Astrocyte (in vitro differentiated cells and primary cell): Measurements from ENCODE around the gene RCAN3.

Experiments
- EZH2 ChIP-seq: IDR thresholded peaks from 2 replicates; pipeline ENCODE4 v1.6.1; 2012; ENCODE audit warnings: mild to moderate bottlenecking, low read length, inconsistent platforms; ENCODE audit not compliant: insufficient read depth
- TF ChIP-seq, protein P1 (sequence below): IDR thresholded peaks from 2 replicates; pipeline ENCODE4 v1.5.1; 2011; ENCODE audit warnings: low read depth, mild to moderate bottlenecking, inconsistent platforms, low read length, moderate library complexity; ENCODE audit not compliant: insufficient read depth

DNA sequence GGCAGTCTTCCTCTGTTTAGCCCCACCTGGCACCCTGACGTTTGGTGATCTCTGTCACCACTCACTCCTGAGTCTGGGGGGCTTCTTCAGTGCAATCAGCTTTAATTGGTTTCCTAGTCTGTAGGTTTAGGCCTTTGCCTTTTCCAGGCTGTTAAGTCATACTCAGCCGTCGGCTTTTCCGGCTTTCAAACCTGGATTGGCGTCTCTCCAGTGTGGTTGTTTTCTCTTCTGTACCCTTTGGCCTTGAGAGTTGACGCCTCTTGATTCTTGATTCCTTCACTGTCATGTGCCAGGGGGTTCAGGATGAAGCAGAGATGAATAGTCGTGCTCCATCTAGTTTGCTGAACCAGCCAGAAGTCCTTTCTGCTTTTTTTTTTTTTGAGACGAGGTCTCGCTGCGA is 78.1 kb downstream of the RCAN3 start:
- TF ChIP-seq, protein P1, sequence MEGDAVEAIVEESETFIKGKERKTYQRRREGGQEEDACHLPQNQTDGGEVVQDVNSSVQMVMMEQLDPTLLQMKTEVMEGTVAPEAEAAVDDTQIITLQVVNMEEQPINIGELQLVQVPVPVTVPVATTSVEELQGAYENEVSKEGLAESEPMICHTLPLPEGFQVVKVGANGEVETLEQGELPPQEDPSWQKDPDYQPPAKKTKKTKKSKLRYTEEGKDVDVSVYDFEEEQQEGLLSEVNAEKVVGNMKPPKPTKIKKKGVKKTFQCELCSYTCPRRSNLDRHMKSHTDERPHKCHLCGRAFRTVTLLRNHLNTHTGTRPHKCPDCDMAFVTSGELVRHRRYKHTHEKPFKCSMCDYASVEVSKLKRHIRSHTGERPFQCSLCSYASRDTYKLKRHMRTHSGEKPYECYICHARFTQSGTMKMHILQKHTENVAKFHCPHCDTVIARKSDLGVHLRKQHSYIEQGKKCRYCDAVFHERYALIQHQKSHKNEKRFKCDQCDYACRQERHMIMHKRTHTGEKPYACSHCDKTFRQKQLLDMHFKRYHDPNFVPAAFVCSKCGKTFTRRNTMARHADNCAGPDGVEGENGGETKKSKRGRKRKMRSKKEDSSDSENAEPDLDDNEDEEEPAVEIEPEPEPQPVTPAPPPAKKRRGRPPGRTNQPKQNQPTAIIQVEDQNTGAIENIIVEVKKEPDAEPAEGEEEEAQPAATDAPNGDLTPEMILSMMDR, result no peak
- no peak for TF ChIP-seq EZH2
